ENCODE results near the gene PDE6D. TPM values are rescaled to one million over a fixed set of nuclear protein-coding genes. Genes with fewer than 3 reads are reported as not detected.
A peak's percentile ranks its signal among the peaks of the same experiment; 100 is the strongest.

PDE6D gene
- total and polyA plus RNA-seq, 2 of the 13 experiments (the other 11 are each of a cell fraction or from before 2014, with no cell fraction given), result 14.1 to 23.2 TPM

DNA sequence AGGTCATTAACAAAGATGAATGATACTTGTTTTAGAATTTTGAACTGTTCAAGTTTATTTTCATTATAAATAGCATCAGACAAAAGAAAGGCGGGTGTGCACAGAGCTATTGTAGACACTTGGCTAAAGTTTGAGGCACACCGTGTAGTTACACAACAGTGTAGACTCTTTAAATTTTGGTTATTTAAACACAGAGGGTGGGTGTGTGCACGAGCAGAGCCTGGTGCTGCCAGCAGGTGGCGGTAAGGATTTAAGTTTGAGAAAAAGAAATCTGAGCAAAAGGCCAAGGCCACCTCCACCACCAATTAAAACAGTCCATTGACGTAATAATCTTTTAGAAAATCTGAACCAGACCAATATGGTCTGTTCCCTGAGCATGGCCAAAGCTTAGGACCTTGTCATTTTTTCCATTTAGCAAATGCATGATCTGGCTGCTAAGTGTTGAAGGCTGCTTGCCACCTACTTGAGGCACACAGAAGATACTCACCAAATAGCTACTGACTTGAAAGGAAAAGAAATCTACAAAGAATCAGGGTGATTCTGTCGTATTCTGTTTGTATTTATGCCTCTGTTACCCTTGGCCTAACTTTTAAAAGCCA, 19.5 kb upstream of the PDE6D start (continued):
- no peak for TF ChIP-seq FUBP1 (CRISPR knock-in tag; IDR thresholded peaks at IDR 0.05; ENCODE audit: borderline replicate concordance)
- TF ChIP-seq ZNF564 (CRISPR knock-in tag; IDR thresholded peaks at IDR 0.05), result no peak
- no peak for TF ChIP-seq ISX (CRISPR knock-in tag; conservative IDR thresholded peaks at IDR 0.05)
- TF ChIP-seq, protein P1, sequence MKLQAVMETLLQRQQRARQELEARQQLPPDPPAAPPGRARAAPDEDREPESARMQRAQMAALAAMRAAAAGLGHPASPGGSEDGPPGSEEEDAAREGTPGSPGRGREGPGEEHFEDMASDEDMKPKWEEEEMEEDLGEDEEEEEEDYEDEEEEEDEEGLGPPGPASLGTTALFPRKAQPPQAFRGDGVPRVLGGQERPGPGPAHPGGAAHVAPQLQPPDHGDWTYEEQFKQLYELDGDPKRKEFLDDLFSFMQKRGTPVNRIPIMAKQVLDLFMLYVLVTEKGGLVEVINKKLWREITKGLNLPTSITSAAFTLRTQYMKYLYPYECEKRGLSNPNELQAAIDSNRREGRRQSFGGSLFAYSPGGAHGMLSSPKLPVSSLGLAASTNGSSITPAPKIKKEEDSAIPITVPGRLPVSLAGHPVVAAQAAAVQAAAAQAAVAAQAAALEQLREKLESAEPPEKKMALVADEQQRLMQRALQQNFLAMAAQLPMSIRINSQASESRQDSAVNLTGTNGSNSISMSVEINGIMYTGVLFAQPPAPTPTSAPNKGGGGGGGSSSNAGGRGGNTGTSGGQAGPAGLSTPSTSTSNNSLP (IDR thresholded peaks at IDR 0.05; ENCODE audit: low read depth, low read length), result peak; percentile 43; the same call in 1 of the 2 replicates
- no peak for TF ChIP-seq ZNF792 (CRISPR knock-in tag; IDR thresholded peaks at IDR 0.05)
- TF ChIP-seq NR2F6 (IDR thresholded peaks at IDR 0.05), result 0 out of 2 replicates have a peak, but pooled peaks have one; percentile 34
- TF ChIP-seq NR2F6 (CRISPR knock-in tag; IDR thresholded peaks at IDR 0.05), result peak; percentile 54; the same call in 1 of the 2 replicates
- TF ChIP-seq, protein P2, sequence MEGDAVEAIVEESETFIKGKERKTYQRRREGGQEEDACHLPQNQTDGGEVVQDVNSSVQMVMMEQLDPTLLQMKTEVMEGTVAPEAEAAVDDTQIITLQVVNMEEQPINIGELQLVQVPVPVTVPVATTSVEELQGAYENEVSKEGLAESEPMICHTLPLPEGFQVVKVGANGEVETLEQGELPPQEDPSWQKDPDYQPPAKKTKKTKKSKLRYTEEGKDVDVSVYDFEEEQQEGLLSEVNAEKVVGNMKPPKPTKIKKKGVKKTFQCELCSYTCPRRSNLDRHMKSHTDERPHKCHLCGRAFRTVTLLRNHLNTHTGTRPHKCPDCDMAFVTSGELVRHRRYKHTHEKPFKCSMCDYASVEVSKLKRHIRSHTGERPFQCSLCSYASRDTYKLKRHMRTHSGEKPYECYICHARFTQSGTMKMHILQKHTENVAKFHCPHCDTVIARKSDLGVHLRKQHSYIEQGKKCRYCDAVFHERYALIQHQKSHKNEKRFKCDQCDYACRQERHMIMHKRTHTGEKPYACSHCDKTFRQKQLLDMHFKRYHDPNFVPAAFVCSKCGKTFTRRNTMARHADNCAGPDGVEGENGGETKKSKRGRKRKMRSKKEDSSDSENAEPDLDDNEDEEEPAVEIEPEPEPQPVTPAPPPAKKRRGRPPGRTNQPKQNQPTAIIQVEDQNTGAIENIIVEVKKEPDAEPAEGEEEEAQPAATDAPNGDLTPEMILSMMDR (CRISPR knock-in tag; IDR thresholded peaks at IDR 0.05), result peak; percentile 70
- no peak for TF ChIP-seq ZNF44 (CRISPR knock-in tag; IDR thresholded peaks at IDR 0.05)
- no peak for TF ChIP-seq POLR2G (IDR thresholded peaks at IDR 0.05; ENCODE audit: low read depth, low read length)
- TF ChIP-seq MIER3 (CRISPR knock-in tag; IDR thresholded peaks at IDR 0.05; ENCODE audit: borderline replicate concordance), result no peak
- TF ChIP-seq SNAI1 (CRISPR knock-in tag; IDR thresholded peaks at IDR 0.05; ENCODE audit: borderline replicate concordance), result no peak
- TF ChIP-seq NFYC (CRISPR knock-in tag; IDR thresholded peaks at IDR 0.05), result peak; percentile 17; the same call in 1 of the 2 replicates
- TF ChIP-seq ZBTB43 (CRISPR knock-in tag; conservative IDR thresholded peaks at IDR 0.05), result no peak
- TF ChIP-seq SSRP1 (CRISPR knock-in tag; IDR thresholded peaks at IDR 0.05), result no peak
- no peak for TF ChIP-seq PRDM15 (CRISPR knock-in tag; IDR thresholded peaks at IDR 0.05)
- TF ChIP-seq, protein P3, sequence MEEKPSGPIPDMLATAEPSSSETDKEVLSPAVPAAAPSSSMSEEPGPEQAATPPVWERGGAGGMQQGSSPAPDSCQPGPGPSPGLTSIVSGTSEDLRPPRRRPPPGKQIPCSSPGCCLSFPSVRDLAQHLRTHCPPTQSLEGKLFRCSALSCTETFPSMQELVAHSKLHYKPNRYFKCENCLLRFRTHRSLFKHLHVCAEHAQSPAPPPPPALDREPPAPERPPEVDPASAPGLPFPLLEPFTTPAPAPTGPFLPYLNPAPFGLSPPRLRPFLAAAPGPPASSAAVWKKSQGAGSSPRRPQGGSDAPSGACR (CRISPR knock-in tag; IDR thresholded peaks at IDR 0.05), result no peak
- no peak for TF ChIP-seq KLF12 (CRISPR knock-in tag; IDR thresholded peaks at IDR 0.05; ENCODE audit: borderline replicate concordance)
